ENCODE data around the gene SLC45A1. TPM values are rescaled to one million over a fixed set of nuclear protein-coding genes. Genes with fewer than 3 reads are reported as not detected.
A peak's percentile ranks its signal among the peaks of the same experiment; 100 is the strongest.

Gene SLC45A1
- total and polyA plus RNA-seq, 9 of the 15 experiments (the other 6 are each of a cell fraction or from before 2014, with no cell fraction given) = not detected

- TF ChIP-seq ELK3 (CRISPR knock-in tag; IDR thresholded peaks at IDR 0.05) = no peak
- TF ChIP-seq NFYB (IDR thresholded peaks at IDR 0.05; ENCODE audit: extremely low read depth, insufficient read length) = no peak
- TF ChIP-seq CREB1 (IDR thresholded peaks at IDR 0.05) = no peak
- peak; percentile 54; the same call in 1 of the 2 replicates for TF ChIP-seq CREB1 (CRISPR knock-in tag; IDR thresholded peaks at IDR 0.05)
- no peak for TF ChIP-seq ZNF518B (CRISPR knock-in tag; IDR thresholded peaks at IDR 0.05)
- no peak for TF ChIP-seq PURB (CRISPR knock-in tag; IDR thresholded peaks at IDR 0.05; ENCODE audit: low read depth)
- TF ChIP-seq ZNF384 (IDR thresholded peaks at IDR 0.05; ENCODE audit: low read depth, low read length) = no peak
- no peak for TF ChIP-seq TAF15 (IDR thresholded peaks at IDR 0.05; ENCODE audit: low read depth, low read length)
- no peak for TF ChIP-seq ELF2 (CRISPR knock-in tag; IDR thresholded peaks at IDR 0.05)
- no peak for TF ChIP-seq ZNF586 (CRISPR knock-in tag; conservative IDR thresholded peaks at IDR 0.05)
- peak; percentile 70 for TF ChIP-seq ATF7 (IDR thresholded peaks at IDR 0.05)
- TF ChIP-seq POLR3A (IDR thresholded peaks at IDR 0.05; ENCODE audit: borderline replicate concordance, extremely low read depth, insufficient read depth, insufficient read length) = no peak
- no peak for TF ChIP-seq BCLAF1 (IDR thresholded peaks at IDR 0.05; ENCODE audit: borderline replicate concordance in 1 of 2, control insufficient read depth in 1 of 2, low read depth in 2 of 2, low read length in 1 of 2)
- no peak for TF ChIP-seq POLR3G (IDR thresholded peaks at IDR 0.05; ENCODE audit: extremely low read depth, insufficient read length, insufficient replicate concordance)
- no peak for TF ChIP-seq SRF (CRISPR knock-in tag; IDR thresholded peaks at IDR 0.05)
- no peak for TF ChIP-seq ZBTB1 (CRISPR knock-in tag; IDR thresholded peaks at IDR 0.05; ENCODE audit: borderline replicate concordance, low read depth)
- peak in 1 of 2 experiments; percentile 95; a peak in 2 of 4 replicates for TF ChIP-seq TBL1XR1 (IDR thresholded peaks at IDR 0.05; ENCODE audit: low read length in 2 of 2)
- no peak for TF ChIP-seq SLC30A9 (CRISPR knock-in tag; IDR thresholded peaks at IDR 0.05)
- TF ChIP-seq FOXJ3 (CRISPR knock-in tag; IDR thresholded peaks at IDR 0.05) = no peak
- no peak for TF ChIP-seq KHSRP (IDR thresholded peaks at IDR 0.05)
- TF ChIP-seq ZFP30 (CRISPR knock-in tag; IDR thresholded peaks at IDR 0.05; ENCODE audit: borderline replicate concordance) = no peak
Measured at GRCh38 chr1:8388732-8389562, 71.0 kb downstream of the SLC45A1 start (continued).

Data from K562 (cell line).